Ovary (tissue), 9 donors: ENCODE results near the gene NPHP3. TPM values are rescaled to one million over a fixed set of nuclear protein-coding genes. Genes with fewer than 3 reads are reported as not detected.

Experiments used
- DNase-seq, 5 donors: peaks; one replicate each; pipeline ENCODE4 v3.0.0-alpha.2; 2019 to 2020
- H3K27ac ChIP-seq, 2 donors: fragments of 200-600 bp; one replicate each; pipeline versions ENCODE4 v1.5.1 to v1.8.0; 2019 to 2022
- H3K27me3 ChIP-seq: fragments of 200-600 bp; one replicate; pipeline ENCODE4 v1.8.0; 2022
- H3K36me3 ChIP-seq: fragments of 200-600 bp; sonication (generic); one replicate; pipeline ENCODE4 v1.5.1; 2019
- H3K4me1 ChIP-seq: one replicate; pipeline ENCODE4 v1.8.1; 2013; ENCODE audit warnings: mild to moderate bottlenecking, moderate library complexity; ENCODE audit not compliant: insufficient read depth
- H3K4me3 ChIP-seq: fragments of 200-600 bp; sonication (generic); one replicate; pipeline ENCODE4 v1.5.1; 2017
- H3K9me3 ChIP-seq, 2 donors: fragments of 200-600 bp in 1 of 2; sonication (generic) in 1 of 2; one replicate each; pipeline versions ENCODE4 v1.5.1 to v1.8.1; 2013 to 2019; ENCODE audit warnings: mild to moderate bottlenecking in 1 of 2, moderate library complexity in 1 of 2
- EP300 ChIP-seq: sonication (generic); formaldehyde crosslinking; IDR thresholded peaks from one replicate; pipeline ENCODE4 v1.6.1; 2017; ENCODE audit warnings: antibody characterized with exemption
- POLR2A ChIP-seq: fragments of 450-650 bp; IDR thresholded peaks from one replicate; pipeline ENCODE4 v1.6.1; 2017; ENCODE audit warnings: antibody characterized with exemption, mild to moderate bottlenecking, moderate library complexity
- WGBS, 3 donors: extraction: QIAGEN DNeasy Blood & Tissue Kit in 1 of 3; methylation state at CpG; one replicate each; pipeline versions ENCODE4 v1.1.5 to v1.1.7; 2013 to 2017; 5-methylcytosine and 5-hydroxymethylcytosine counted together
- intact Hi-C, 4 donors: fragments of 100-400 bp; cut with DNase I; formaldehyde crosslinking; loops; one replicate each; pipeline versions ENCODE4 v1.11.0 to v1.15.1; 2022 to 2023
- polyA plus RNA-seq, 2 donors: library from polyadenylated mRNA; stranded (reverse); fragments of 200-250 nt in 1 of 2; fragments of 350-450 nt in 1 of 2; fragmentation: Illumina TruSeq in 1 of 2; extraction: RNeasy Lipid Tissue Mini Kit (QIAGEN cat#74804) in 1 of 2; gene quantifications; one replicate each; pipeline ENCODE4 v1.2.3, GENCODE V29; 2013 to 2014
- total RNA-seq, 7 donors: library from RNA; depleted of rRNA in 2 of 7; stranded (reverse); fragments of >200 nt in 2 of 7; fragmentation: NEBNext Ultra II Directional in 3 of 7; extraction: Animal tissue kit (Norgen Biotek cat#: 25700) in 3 of 7; gene quantifications; one replicate each; pipeline versions ENCODE4 v1.1.0 to v1.2.4, GENCODE V29; 2016 to 2023
- TF ChIP-seq, protein P1 (sequence below), 3 donors: fragments of 450-650 bp in 2 of 3; fragments of 200-600 bp in 1 of 3; IDR thresholded peaks; one replicate each; pipeline versions ENCODE4 v1.5.1 to v1.8.0; 2016 to 2022; ENCODE audit warnings: antibody characterized with exemption in 3 of 3, mild to moderate bottlenecking in 1 of 3
- donor health status: DM: no; HTN: no; CAD: no; lungs with moderate emphysema.
- donor health status: DM: no; HTN: no; CAD: no.
- donor health status: Bipolar disorder and iron deficiency.
- donor health status: DM: yes; HTN: yes; CAD: no.
- donor health status: DM: no; HTN: no; CAD: no.
- donor health status: DM: yes; HTN: yes; CAD: no.

Gene NPHP3
- total and polyA plus RNA-seq, 9 donors = 25.8 to 66.9 (median 36.8) TPM

DNA sequence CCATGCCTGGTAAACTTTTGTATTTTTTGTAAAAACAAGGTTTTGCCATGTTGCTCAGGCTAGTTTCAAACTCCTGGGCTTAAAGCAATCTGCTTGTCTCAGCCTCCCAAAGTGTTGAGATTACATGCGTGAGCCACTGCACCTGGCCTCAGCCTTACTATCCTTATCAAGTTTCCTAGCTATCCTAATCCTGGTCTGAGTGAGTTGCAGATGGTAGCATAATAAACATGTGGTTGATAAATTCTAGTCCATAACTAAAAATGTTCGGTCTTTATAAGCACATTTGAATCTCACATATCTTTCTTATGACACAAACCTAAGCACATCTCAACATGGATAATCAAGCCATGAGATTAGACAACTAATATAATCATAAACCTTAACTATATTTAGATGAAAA is 18.5 kb downstream of the NPHP3 start:
- DNase-seq = no peak
- intact Hi-C loops = no loop called here
- Histone ChIP-seq H3K4me3 (no peak overlapping the region), H3K27ac (no peak overlapping the region), H3K9me3 (no peaks in the 10 kb centered on the region), H3K36me3 (no peaks in the 10 kb centered on the region), H3K4me1 (no peaks in the 10 kb centered on the region), H3K27me3 (no peaks in the 10 kb centered on the region)
- no peak for TF ChIP-seq POLR2A
- no peak for TF ChIP-seq EP300
- TF ChIP-seq, protein P1, sequence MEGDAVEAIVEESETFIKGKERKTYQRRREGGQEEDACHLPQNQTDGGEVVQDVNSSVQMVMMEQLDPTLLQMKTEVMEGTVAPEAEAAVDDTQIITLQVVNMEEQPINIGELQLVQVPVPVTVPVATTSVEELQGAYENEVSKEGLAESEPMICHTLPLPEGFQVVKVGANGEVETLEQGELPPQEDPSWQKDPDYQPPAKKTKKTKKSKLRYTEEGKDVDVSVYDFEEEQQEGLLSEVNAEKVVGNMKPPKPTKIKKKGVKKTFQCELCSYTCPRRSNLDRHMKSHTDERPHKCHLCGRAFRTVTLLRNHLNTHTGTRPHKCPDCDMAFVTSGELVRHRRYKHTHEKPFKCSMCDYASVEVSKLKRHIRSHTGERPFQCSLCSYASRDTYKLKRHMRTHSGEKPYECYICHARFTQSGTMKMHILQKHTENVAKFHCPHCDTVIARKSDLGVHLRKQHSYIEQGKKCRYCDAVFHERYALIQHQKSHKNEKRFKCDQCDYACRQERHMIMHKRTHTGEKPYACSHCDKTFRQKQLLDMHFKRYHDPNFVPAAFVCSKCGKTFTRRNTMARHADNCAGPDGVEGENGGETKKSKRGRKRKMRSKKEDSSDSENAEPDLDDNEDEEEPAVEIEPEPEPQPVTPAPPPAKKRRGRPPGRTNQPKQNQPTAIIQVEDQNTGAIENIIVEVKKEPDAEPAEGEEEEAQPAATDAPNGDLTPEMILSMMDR (IDR thresholded peaks at IDR 0.05) = no peak
- WGBS, 3 donors = 70 to 93% (median 73%) methylated on average over 2 of the region's 2 CpGs

DNA sequence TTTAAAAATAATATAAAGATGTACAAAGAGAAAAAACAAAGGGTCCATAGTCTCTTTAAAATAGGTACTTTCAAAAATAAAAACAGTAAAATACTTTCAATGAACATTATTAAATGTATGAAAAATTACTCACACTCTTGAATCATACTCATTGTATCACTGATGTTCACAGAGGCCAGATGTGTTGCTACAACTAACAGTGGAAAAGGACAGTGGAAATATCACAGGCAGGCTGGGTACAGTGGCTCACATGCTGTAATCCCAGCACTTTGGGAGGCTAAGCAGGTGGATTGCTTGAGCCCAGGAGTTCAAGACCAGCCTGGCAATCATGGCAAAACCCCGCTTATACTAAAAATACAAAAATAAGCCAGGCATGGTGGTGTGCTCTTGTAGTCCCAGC is 26.8 kb downstream of the NPHP3 start:
- H3K4me3 ChIP-seq = no peak overlapping the region
- H3K36me3 ChIP-seq = no peaks in the 10 kb centered on the region
- H3K27ac ChIP-seq = no peak overlapping the region
- 94 to 100% (median 95%) methylated on average over 1 of the region's 1 CpG for WGBS, 3 donors
- DNase-seq = no peak
- no peaks in the 10 kb centered on the region for H3K9me3 ChIP-seq
- intact Hi-C loops = no loop called here
- TF ChIP-seq, protein P1 (IDR thresholded peaks at IDR 0.05) = no peak
- TF ChIP-seq POLR2A (no peak), EP300 (no peak)
- H3K27me3 ChIP-seq = no peaks in the 10 kb centered on the region
- H3K4me1 ChIP-seq = no peaks in the 10 kb centered on the region

DNA sequence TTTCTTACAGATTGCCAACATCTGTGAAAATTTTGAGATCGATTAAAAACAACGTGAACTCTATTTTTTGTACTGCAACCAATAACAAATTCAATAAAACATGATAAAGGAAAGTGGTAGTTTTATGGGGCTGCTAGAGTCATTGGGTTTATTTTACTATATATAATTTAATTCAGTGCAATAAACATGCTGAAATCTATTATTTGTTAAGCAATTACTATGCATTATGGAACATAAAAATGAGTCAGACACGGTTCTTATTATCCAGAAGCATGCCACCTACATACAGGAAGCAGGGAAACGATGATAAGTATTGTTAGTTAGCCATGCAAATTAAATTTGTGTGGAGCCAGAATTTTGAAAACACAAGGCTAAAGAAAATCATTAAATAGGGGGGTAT is 27.2 kb downstream of the NPHP3 start:
- H3K4me1 ChIP-seq = no peaks in the 10 kb centered on the region
- no peaks in the 10 kb centered on the region for H3K9me3 ChIP-seq
- no peak overlapping the region for H3K4me3 ChIP-seq
- DNase-seq = no peak
- H3K27ac ChIP-seq = no peak overlapping the region
- intact Hi-C loops = no loop called here
- TF ChIP-seq EP300 = no peak
- no peak for TF ChIP-seq POLR2A
- TF ChIP-seq, protein P1 (IDR thresholded peaks at IDR 0.05) = no peak
- WGBS, 3 donors = 59 to 81% (median 78%) methylated on average over 4 of the region's 4 CpGs
- H3K27me3 ChIP-seq = no peaks in the 10 kb centered on the region
- H3K36me3 ChIP-seq = no peaks in the 10 kb centered on the region

DNA sequence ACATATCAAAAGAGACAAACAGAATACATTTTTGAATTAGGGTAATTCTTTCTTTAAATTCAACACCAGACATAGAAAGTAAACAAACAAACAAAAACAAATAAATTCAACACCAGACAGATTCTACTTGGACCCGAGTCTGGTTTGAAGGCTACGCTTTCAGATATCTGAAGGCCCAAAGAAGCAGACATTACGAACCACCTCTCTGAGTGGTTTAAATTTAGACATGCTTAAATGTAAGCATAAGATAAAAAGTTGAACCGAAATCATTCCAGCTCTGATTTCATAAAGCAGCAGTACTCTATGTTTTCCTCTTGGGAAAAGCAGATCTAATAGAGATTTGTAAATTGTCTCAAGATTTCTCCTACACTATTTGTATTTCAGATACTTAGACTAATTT is 32.2 kb downstream of the NPHP3 start:
- intact Hi-C loops = no loop called here
- Histone ChIP-seq H3K27me3 (no peaks in the 10 kb centered on the region), H3K36me3 (no peaks in the 10 kb centered on the region), H3K4me3 (no peak overlapping the region), H3K9me3 (no peaks in the 10 kb centered on the region), H3K27ac (no peak overlapping the region), H3K4me1 (no peaks in the 10 kb centered on the region)
- DNase-seq = no peak
- 76 to 90% (median 77%) methylated on average over 4 of the region's 4 CpGs for WGBS, 3 donors
- no peak for TF ChIP-seq EP300
- TF ChIP-seq POLR2A = no peak
- TF ChIP-seq, protein P1 (IDR thresholded peaks at IDR 0.05) = no peak

DNA sequence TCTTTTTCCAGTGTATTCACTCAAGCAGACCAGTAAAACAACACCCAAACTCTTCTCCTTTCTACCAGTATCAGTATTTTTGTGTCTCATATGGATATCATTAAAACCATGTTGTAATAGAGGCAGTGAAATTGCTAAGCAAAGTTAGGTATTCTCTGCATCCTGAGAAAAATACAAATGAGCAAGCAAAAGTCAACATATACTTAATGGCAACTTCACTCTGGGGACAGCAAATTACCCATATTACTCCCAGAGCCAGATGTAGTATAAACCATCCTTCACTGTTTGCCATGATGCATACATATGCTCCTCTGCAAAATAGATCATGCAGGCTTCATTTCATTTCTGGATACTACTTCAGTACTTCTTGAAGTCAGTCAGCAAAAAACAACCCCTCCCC is 40.0 kb downstream of the NPHP3 start:
- intact Hi-C loops = no loop called here

More for the DNA sequence above, 40.0 kb downstream of the NPHP3 start:
- DNase-seq = no peak
- Histone ChIP-seq H3K27me3 (no peaks in the 10 kb centered on the region), H3K36me3 (no peaks in the 10 kb centered on the region), H3K4me1 (no peaks in the 10 kb centered on the region), H3K27ac (no peak overlapping the region), H3K9me3 (no peaks in the 10 kb centered on the region), H3K4me3 (no peak overlapping the region)
- TF ChIP-seq POLR2A (no peak), EP300 (no peak)
- TF ChIP-seq, protein P1 (IDR thresholded peaks at IDR 0.05) = no peak
